NT2/D1 (cell line): ENCODE results near the gene PARVA.

Source experiments
- DNase-seq: peaks from one replicate; pipeline ENCODE4 v3.0.0-alpha.2; 2011; ENCODE audit warnings: low read depth, low spot score
- H3K27me3 ChIP-seq: 2 replicates; pipeline ENCODE4 v1.6.0; 2011; ENCODE audit warnings: mild to moderate bottlenecking; ENCODE audit not compliant: insufficient read length, insufficient read depth
- H3K36me3 ChIP-seq: 2 replicates; pipeline ENCODE4 v1.6.1; 2011; ENCODE audit warnings: mild to moderate bottlenecking, low read length, mixed read lengths; ENCODE audit not compliant: insufficient read depth, insufficient read length
- H3K4me1 ChIP-seq: 2 replicates; pipeline ENCODE4 v1.5.1; 2011; ENCODE audit not compliant: insufficient read depth, insufficient read length
- H3K4me3 ChIP-seq: 2 replicates; pipeline ENCODE4 v1.5.1; 2011; ENCODE audit warnings: low read depth; ENCODE audit not compliant: insufficient read length
- H3K9ac ChIP-seq: 2 replicates; pipeline ENCODE4 v1.6.0; 2011; ENCODE audit warnings: low read depth; ENCODE audit not compliant: insufficient read length
- H3K9me3 ChIP-seq: 2 replicates; pipeline ENCODE4 v1.5.1; 2011; ENCODE audit warnings: mild to moderate bottlenecking, low read length; ENCODE audit not compliant: insufficient read depth
- SUZ12 ChIP-seq: IDR thresholded peaks from 2 replicates; pipeline ENCODE4 v1.6.1; 2011; ENCODE audit not compliant: insufficient read length, insufficient read depth; ENCODE audit errors: extremely low read depth
- YY1 ChIP-seq: IDR thresholded peaks from 2 replicates; pipeline ENCODE4 v1.6.1; 2011; ENCODE audit not compliant: insufficient read length, insufficient read depth
- ZNF274 ChIP-seq: IDR thresholded peaks from 2 replicates; pipeline ENCODE4 v1.6.1; 2011; ENCODE audit warnings: mild to moderate bottlenecking, low read depth, low read length

Gene PARVA

GRCh38 chr11:12409621-12410005 is 32.2 kb downstream of the PARVA start:
- no peak for TF ChIP-seq SUZ12
- no peak for TF ChIP-seq YY1
- no peak for TF ChIP-seq ZNF274
- H3K27me3 ChIP-seq = no peaks in the 10 kb centered on the region
- H3K4me3 ChIP-seq = no peak overlapping the region
- no peaks in the 10 kb centered on the region for H3K9me3 ChIP-seq
- no peak for DNase-seq
- no peak overlapping the region for H3K9ac ChIP-seq
- H3K36me3 ChIP-seq = peaks cover 2% of the 10 kb centered on the region
- H3K4me1 ChIP-seq = peaks cover 2% of the 10 kb centered on the region

DNA sequence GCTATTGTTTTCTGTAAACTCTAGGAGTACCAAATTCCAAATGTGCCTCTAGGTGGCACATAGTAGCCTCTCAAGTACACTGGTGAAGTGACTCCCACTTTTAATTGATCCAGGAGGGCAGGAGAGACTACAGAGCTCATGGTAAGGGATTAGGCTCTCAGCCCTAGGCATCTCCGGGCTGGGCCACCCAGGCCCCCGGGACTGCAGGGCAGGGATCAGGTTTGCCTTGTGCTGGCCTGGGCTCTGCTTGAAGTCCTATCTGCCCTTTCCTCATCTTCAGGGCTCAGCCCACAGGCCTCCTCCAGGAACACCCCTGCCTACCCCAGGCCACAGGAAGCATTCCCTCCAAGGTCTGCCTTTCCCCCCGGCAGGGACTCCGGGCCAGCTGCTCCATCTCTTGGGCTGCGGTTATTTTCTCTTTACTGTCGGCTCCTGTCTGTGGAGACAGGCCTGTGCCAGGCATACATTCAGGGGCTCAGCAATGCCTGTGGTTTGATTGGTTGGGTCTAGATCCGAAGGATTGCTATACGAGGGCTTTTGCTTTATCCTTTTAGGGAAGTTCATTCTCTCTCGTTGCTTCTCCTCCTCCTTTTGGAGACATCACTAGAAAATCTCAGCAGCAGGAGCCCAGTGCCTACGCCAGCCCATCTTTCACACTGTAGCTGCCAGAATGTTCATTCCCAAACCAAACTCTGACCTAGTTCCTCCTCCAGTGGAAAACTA is 32.8 kb downstream of the PARVA start:
- H3K9me3 ChIP-seq = no peaks in the 10 kb centered on the region; the same call in 1 of the 2 replicates
- H3K9ac ChIP-seq = no peak overlapping the region
- H3K36me3 ChIP-seq = peaks cover 2% of the 10 kb centered on the region
- TF ChIP-seq YY1 = no peak
- TF ChIP-seq SUZ12 = no peak
- TF ChIP-seq ZNF274 = no peak
- peaks cover 2% of the 10 kb centered on the region for H3K4me1 ChIP-seq
- H3K4me3 ChIP-seq = no peak overlapping the region
- no peaks in the 10 kb centered on the region for H3K27me3 ChIP-seq
- DNase-seq = no peak

DNA sequence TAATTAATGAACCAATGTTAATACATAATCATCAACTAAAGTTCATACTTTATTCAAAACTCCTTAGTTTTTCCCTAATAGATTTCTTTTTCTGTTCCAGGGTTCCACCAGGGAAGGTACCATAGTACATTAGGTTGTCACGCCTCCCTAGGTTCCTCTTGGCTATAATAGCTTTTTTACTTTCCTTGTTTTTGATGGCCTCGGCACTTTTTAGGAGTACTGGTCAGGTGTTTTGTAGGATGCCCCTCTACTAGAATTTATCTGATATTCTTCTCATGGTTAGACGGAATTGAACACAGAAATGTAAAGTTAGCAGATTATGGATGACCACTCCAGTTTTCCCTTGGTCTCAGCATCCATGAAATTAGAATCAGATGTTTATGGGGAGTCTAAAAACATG is 34.0 kb downstream of the PARVA start:
- Histone ChIP-seq H3K4me1 (peaks cover 2% of the 10 kb centered on the region), H3K4me3 (no peak overlapping the region), H3K36me3 (peaks cover 2% of the 10 kb centered on the region), H3K27me3 (no peaks in the 10 kb centered on the region), H3K9ac (no peak overlapping the region), H3K9me3 (no peaks in the 10 kb centered on the region; the same call in 1 of the 2 replicates)
- TF ChIP-seq YY1 = no peak
- no peak for TF ChIP-seq ZNF274
- TF ChIP-seq SUZ12 = no peak
- DNase-seq = no peak

DNA sequence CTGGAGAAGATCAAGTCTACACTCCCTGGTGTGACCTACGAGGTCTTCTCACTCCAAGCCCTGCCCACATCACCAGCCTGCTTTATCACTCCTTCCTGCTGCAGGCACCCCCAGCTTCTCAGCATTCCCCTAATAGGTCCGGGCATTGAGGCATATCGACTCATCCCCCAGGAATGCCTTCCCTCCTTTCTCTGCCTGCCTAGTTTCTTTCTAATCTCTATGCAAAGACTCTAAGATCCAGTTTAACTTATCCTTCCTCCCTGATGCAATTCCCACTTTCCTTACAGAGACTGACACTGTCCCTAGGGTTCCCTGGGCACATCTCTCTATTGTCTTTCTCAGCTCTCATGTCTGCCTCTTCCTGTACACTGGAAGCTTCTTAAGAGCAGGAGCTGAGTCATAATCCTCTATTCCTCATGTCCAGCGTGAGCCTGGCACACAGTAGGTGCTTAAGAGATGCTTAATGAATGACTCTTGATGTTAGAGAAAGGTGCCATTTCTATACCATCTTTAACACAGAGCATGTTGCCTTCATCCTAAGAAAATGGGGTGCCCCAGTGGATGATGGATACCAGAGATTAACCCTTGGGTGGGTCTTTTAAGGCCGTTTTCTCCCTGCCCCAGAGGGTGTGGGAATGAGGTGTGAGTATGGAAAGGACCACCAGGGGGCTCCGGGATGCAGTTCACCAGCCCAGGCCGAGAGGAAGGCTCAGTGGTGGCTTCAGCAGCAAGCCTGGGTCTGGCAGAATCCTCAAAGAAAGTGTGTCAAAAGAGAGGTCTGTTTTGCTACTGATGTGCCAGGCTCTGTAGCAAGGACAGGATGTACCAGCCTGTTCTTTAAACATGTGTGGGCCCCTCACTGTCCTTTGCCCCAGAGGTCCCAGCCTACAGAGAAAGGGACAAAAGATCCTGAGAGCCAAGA is 34.7 kb downstream of the PARVA start:
- DNase-seq = peak; percentile 63
- H3K9ac ChIP-seq = no peak overlapping the region
- TF ChIP-seq YY1 (no peak), SUZ12 (no peak), ZNF274 (no peak)
- peaks cover 2% of the 10 kb centered on the region for H3K36me3 ChIP-seq
- no peaks in the 10 kb centered on the region; the same call in 1 of the 2 replicates for H3K9me3 ChIP-seq
- peaks cover 2% of the 10 kb centered on the region for H3K4me1 ChIP-seq
- no peak overlapping the region for H3K4me3 ChIP-seq
- no peaks in the 10 kb centered on the region for H3K27me3 ChIP-seq

- Histone ChIP-seq H3K36me3 (peaks cover 2% of the 10 kb centered on the region), H3K9ac (no peak overlapping the region), H3K4me1 (peaks cover 5% of the 10 kb centered on the region), H3K27me3 (no peaks in the 10 kb centered on the region), H3K9me3 (no peaks in the 10 kb centered on the region; the same call in 1 of the 2 replicates), H3K4me3 (no peak overlapping the region)
- TF ChIP-seq ZNF274 (no peak), YY1 (no peak), SUZ12 (no peak)
- DNase-seq = no peak
These were observed 36.0 kb downstream of the PARVA start for GRCh38 chr11:12413141-12414052.

DNA sequence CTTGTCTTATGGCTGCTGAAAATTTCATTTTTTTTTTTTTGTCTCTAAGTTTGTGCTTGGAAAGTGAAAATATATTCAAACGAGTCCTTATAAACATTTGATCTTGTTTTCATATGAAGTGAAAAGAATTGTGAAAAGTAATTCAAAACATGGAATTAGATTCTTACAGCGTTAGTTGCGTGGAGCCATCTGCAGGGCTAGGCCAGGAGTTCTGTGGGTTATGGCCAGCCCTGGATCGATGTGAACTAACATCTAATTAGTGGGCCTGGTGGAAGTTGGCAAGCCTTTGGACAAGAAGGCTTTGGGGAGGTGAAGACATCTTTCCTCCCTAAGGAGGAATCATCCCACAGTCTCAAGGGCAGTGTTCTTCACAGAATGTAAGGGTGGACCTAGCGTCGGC is 37.2 kb downstream of the PARVA start:
- DNase-seq = no peak
- TF ChIP-seq ZNF274 (no peak), SUZ12 (no peak), YY1 (no peak)
- Histone ChIP-seq H3K9ac (no peak overlapping the region), H3K4me1 (peaks cover 6% of the 10 kb centered on the region), H3K27me3 (no peaks in the 10 kb centered on the region), H3K36me3 (no peaks in the 10 kb centered on the region), H3K4me3 (no peak overlapping the region), H3K9me3 (no peaks in the 10 kb centered on the region; the same call in 1 of the 2 replicates)
